LNCaP clone FGC (cell line): ENCODE data around the gene VARS2.
A peak's percentile ranks its signal among the peaks of the same experiment; 100 is the strongest.

Experiments
- DNase-seq: peaks from one replicate; pipeline ENCODE4 v3.0.0-alpha.2; 2011; ENCODE audit warnings: low read depth
- H3K4me3 ChIP-seq: 2 replicates; pipeline ENCODE4 v1.5.1; 2011; ENCODE audit warnings: mild to moderate bottlenecking, low read depth, low read length, control low read depth
- CTCF ChIP-seq: IDR thresholded peaks from 2 replicates; pipeline ENCODE4 v1.5.1; 2012; ENCODE audit warnings: mild to moderate bottlenecking; ENCODE audit not compliant: control insufficient read depth, insufficient read depth; ENCODE audit errors: extremely low read depth

Gene VARS2

GRCh38 chr6:30885481-30885998 lies 28.5 kb upstream of the VARS2 start:
- peak overlapping the region; percentile 81 for H3K4me3 ChIP-seq
- peak; percentile 94 for DNase-seq
- TF ChIP-seq CTCF: no peak

- peak; percentile 69 for DNase-seq
- TF ChIP-seq CTCF: no peak
- H3K4me3 ChIP-seq: peak overlapping the region; percentile 81
These were observed 27.8 kb upstream of the VARS2 start for GRCh38 chr6:30885999-30886896.

GRCh38 chr6:30886897-30887255 lies 27.2 kb upstream of the VARS2 start:
- no peak for TF ChIP-seq CTCF
- no peak for DNase-seq
- no peak overlapping the region for H3K4me3 ChIP-seq

GRCh38 chr6:30887901-30888815 lies 25.9 kb upstream of the VARS2 start:
- TF ChIP-seq CTCF: no peak
- no peak overlapping the region for H3K4me3 ChIP-seq
- no peak for DNase-seq

- H3K4me3 ChIP-seq: no peak overlapping the region
- no peak for TF ChIP-seq CTCF
- DNase-seq: no peak
These were observed 25.1 kb upstream of the VARS2 start for GRCh38 chr6:30888816-30889495.

- no peak overlapping the region for H3K4me3 ChIP-seq
- DNase-seq: no peak
- TF ChIP-seq CTCF: no peak
These were observed 24.5 kb upstream of the VARS2 start for GRCh38 chr6:30889496-30889885.
